ENCODE results near the gene MTPN.

DNA sequence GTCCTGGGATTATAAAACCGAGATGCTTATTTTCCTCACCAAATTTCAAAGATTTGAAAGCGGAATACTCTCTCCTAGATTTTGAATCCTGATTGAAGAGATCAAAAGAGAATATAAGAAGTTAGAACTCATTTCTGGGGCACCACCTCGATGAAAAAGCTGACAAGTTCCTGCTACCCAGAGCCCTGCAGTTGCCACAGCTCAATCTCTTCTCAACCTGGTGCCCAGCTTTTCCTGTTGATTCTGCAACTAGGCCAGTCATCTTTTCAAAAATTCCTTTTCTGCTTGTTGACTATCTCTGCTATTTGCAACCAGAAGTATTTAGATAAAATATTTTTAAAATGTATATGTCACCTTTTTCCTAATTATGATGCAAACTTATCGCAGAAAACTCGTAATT, 45.0 kb downstream of the MTPN start:
- TF ChIP-seq, protein P1, sequence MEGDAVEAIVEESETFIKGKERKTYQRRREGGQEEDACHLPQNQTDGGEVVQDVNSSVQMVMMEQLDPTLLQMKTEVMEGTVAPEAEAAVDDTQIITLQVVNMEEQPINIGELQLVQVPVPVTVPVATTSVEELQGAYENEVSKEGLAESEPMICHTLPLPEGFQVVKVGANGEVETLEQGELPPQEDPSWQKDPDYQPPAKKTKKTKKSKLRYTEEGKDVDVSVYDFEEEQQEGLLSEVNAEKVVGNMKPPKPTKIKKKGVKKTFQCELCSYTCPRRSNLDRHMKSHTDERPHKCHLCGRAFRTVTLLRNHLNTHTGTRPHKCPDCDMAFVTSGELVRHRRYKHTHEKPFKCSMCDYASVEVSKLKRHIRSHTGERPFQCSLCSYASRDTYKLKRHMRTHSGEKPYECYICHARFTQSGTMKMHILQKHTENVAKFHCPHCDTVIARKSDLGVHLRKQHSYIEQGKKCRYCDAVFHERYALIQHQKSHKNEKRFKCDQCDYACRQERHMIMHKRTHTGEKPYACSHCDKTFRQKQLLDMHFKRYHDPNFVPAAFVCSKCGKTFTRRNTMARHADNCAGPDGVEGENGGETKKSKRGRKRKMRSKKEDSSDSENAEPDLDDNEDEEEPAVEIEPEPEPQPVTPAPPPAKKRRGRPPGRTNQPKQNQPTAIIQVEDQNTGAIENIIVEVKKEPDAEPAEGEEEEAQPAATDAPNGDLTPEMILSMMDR (conservative IDR thresholded peaks at IDR 0.05; ENCODE audit: low read length), result no peak
- TF ChIP-seq EZH2phosphoT487 (IDR thresholded peaks at IDR 0.05; ENCODE audit: borderline replicate concordance, low read depth, low read length), result no peak

Data from OCI-LY7 (cell line).